HG03571 (cell line): ENCODE results near the gene TEKT5.
"Not testable (repeated sequence)": the region's sequence is repeated elsewhere in the genome, so short reads cannot be mapped to it uniquely, and the experiment has no call there.

Source experiments
- ATAC-seq: cut with Tn5 transposase; IDR thresholded peaks from one replicate; pipeline ENCODE4 v1.9.1; 2021; ENCODE audit not compliant: unreplicated experiment

The TEKT5 gene

DNA sequence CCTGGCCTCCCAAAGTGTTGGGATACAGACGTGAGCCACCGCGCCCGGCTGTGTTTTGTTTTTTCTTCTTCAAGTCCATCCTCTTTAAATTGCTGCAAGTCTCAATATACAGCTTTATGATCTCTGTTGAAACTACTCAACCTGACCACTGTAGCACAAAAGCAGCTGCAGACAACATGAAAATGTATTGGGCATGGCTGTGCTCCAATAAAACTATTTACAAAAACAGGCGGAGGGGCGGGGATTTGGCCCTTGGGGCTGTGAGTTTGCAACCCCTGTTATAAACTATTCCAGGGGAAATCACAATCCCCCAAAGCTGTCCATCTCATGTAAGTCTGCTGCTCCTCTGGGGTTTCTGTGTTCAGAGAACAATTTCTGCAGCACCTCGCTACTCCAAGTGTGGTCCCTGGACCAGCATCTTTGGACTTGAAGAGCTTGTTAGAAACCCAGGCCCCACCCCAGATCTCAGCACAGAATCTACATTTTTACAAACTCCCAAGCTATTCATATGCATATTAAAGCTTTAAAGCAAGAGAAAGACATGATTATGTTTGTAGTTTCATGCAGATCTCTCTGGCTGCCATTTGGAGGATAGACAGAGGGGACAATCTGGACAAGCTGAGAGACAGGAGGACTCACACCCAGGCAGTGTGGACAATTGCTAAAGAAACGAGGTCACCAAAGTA is 33.6 kb downstream of the TEKT5 start:
- no peak for ATAC-seq

DNA sequence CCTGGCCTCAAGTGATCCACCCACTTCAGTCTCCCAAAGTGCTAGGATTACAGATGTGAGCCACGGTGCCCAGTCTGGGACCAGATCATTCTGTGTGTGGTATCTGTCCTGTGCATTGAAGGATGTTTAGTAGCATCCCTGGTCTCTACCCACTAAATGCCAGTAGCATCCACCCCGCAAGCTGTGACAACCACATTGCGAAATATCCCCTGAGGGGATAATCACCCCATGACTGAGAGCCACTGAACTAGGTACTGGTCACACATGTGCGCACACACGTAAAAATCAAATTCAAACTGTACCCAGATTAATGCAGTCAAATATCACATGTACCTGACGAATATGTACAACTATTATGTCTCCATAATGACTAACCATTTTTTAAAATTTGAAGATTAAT is 35.8 kb downstream of the TEKT5 start:
- no peak for ATAC-seq

DNA sequence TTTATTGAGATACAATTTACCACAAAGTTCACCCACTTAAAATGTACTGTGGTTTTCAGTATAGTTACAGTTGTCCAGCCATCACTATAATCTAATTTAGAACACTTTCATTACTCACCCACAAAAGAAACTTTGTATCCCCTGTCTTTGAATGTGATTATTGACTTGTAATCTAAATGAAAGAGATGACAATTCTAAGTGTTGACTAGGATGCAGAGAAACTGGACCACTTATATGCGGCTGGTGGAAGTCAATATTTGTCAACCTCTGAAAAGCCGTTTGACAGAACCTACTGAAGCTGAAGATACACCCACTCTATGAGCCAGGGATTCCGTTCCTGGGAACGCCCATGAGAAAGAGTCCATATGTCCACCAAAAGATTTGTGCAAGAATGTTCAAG is 36.8 kb downstream of the TEKT5 start:
- no peak for ATAC-seq

DNA sequence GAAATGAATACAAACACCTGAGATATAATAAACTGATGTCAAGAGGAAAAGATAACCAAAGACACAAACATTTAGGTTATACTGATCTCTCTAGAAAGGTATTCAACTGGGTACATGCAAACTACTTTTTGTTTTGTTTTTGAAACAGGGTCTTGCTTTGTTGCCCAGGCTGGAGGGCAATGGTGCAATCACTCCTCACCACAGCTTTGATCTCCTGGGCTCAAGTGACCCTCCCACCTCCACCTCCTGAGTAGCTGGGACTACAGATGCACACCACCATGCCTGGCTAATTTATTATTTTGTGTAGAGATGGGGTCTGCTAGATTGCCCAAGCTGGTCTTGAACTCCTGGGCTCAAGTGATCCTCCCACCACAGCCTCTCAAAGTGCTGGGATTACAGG is 38.1 kb downstream of the TEKT5 start:
- ATAC-seq, result no peak

DNA sequence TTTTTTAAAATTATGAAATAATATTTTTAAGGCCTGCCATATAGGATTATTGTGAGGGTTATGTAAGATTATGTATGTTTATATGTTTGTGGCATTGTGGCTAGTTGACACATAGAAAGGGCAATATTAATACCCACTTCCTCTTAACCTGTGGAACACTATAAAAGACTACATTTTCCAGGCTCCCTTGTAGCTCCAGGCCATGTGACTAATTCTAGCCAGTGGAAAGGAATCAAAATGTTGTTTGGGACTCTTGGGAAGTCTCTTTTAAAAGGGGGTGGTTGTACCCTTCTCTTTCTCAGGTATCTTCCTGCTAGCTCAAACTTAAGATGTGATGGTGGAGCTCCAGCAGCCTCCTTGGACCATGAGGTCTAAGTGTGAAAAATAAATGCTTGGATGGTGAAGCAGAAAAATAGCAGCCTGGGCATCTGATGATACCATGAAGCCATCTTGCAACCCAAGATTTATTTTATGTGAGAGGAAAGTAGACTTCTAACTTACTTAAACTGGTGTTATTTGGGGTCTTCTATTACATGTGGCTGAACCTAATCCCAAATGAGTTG is 39.2 kb downstream of the TEKT5 start:
- ATAC-seq, result no peak

- ATAC-seq, result no peak
These were observed 39.9 kb downstream of the TEKT5 start for GRCh38 chr16:10654592-10655414.

DNA sequence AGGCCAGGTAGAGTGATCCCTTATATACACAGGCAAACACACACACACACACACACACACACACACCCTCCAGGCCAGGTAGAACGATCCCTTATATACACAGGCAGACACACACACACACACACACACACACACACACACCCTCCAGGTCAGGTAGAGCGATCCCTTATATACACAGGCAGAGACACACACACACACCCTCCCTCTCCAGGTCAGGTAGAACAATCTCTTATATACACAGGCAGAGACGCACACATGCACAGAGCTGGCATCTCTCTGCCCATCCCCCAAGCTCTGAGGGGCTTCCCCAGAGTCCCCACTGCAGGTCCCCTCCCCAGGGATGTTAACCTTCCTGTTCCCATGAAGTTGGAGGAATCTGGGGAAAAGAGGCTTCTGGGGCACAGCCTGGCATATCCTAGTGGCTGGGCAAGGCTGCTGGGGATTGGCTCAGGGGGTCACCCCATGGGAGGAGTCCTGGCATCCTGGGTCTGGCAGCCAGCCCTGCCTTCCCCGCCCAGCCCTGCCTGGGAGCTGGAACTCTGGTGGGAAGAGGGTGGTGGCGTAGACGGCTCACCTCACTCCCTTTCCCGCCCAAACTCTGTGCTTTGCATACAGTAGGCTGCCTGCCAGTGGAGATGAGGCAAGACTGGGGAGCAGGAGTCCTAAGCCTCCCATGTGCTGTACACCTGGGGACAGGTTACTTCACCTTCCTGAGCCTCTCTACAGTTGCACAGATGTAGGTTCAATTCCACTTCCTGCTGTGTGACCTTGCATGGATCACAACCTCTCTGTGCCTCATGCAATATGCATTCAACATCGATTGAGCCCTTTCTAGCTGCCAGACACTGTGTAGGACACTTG is 41.8 kb downstream of the TEKT5 start:
- ATAC-seq, result no peak

GRCh38 chr16:10649098-10649497 is 45.6 kb downstream of the TEKT5 start:
- ATAC-seq, result not testable (repeated sequence)

DNA sequence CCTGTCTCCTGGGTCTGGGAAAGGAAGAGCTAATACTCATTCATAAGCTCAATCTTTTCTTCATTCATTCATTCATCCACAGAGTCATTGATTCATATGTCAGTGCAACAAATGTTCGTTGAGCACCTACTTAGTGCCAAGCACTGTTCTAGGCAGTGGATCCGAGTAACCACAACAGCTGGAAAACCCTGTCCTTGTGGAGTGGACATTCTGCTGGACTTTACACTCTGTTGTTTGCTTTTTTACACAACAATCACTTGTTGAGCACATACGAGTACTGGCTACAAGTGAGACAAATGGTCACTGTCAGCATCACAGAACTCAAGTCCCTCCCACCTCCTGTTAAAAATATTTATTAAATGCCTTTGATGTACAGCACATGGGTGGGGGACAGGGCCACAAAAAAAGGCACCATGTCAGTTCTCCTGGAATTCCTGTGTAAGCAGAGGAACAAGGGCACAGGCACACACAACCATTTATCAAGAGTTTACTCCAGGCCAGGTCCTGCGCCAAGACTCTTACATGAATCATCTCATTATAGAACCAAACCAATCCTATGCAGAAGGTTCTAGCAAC is 46.9 kb downstream of the TEKT5 start:
- no peak for ATAC-seq

GRCh38 chr16:10647264-10647720 is 47.4 kb downstream of the TEKT5 start:
- ATAC-seq, result no peak

- no peak for ATAC-seq
These were observed 48.0 kb downstream of the TEKT5 start for GRCh38 chr16:10646581-10647263.

GRCh38 chr16:10646228-10646580 is 48.5 kb downstream of the TEKT5 start:
- ATAC-seq, result no peak

- no peak for ATAC-seq
These were observed 50.6 kb downstream of the TEKT5 start for GRCh38 chr16:10644092-10644491.

GRCh38 chr16:10642964-10643363 is 51.8 kb downstream of the TEKT5 start:
- ATAC-seq, result no peak

DNA sequence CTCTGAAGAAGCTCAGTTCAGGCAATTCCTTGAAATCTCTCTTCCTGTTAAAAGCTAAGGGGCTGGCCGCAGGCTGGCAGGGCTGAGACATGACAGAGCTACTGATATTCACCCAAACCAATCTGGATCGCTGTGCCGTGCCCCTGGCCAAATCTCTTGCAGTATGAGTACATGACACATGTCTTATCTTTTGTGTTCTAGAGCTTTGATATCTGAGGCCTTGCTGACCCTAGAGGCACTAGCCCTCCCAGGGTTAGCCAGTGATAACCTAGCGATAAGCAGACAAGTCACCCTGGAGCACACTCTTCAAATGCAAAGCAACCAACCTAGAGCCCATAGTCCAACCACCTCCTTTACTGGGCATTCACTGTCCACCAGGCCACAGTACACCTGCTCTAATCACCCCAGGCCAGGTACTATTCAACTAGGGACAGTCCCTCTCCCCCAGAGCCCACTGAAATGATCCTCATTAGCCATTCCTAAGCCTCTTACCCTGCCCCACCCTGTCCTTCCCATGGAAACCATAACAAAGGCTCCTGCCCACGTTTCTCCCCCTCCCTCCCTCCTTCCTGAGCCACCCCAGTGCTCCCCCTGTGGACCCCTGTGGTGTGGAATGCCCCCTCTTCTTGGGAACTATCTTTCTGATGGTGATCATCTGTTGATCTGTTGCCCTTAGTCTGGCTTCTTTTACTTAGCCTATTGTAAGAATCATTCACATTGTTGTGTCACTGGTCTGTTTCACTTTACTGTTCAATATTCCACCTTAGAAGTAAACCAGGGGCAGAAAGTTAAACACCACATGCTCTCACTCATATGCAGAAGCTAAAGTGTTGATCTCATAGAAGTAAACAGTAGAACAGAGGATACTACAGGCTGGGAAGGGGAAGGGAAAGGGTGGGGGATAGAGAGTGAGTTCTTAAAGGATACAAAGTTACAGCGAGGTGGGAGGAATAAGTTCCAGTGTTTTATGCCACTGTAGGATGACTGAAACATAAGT is 52.5 kb downstream of the TEKT5 start:
- no peak for ATAC-seq

- ATAC-seq, result no peak
These were observed 53.2 kb downstream of the TEKT5 start for GRCh38 chr16:10641555-10641952.

GRCh38 chr16:10640934-10641333 is 53.8 kb downstream of the TEKT5 start:
- no peak for ATAC-seq

DNA sequence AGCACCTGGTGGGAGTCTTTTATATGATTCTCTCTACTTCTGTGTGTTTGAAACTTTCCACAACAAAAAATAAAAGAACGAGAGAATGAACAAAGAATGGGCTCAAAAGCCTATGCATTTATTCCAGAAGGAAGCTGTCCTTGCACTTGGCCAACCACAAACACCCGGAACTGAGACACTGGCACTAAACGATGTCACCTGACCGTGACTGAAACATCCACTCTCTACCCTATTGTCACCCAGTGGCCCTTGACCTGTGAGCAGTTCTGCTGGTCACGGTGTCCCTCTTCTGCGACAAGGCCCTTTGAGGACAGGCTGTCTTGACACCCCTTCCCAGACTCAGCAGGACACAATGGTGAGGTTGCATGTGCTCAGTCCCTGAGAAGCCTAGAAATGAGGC is 56.6 kb downstream of the TEKT5 start:
- ATAC-seq, result no peak
